H9 (cell line): ENCODE measurements around the gene DLX1. TPM values are rescaled to one million over a fixed set of nuclear protein-coding genes. Genes with fewer than 3 reads are reported as not detected.

ENCODE experiments used
- DNase-seq: peaks from one replicate; pipeline ENCODE4 v3.0.0-alpha.2; 2017
- H2AFZ ChIP-seq: one replicate; pipeline ENCODE4 v1.6.1; 2013; ENCODE audit warnings: mild to moderate bottlenecking, low read length, control low read depth, moderate library complexity
- H2AK5ac ChIP-seq: 2 replicates; pipeline ENCODE4 v1.6.1; 2013; ENCODE audit warnings: low read length, control low read depth, mixed read lengths; ENCODE audit not compliant: insufficient read length
- H2BK120ac ChIP-seq: one replicate; pipeline ENCODE4 v1.6.1; 2013; ENCODE audit warnings: low read depth, mild to moderate bottlenecking, low read length, control low read depth, inconsistent platforms; ENCODE audit not compliant: poor library complexity, severe bottlenecking
- H2BK12ac ChIP-seq: 2 replicates; pipeline ENCODE4 v1.6.1; 2013; ENCODE audit warnings: low read length, control low read depth, mixed read lengths, low read depth; ENCODE audit not compliant: insufficient read length
- H2BK15ac ChIP-seq: 2 replicates; pipeline ENCODE4 v1.6.1; 2013; ENCODE audit warnings: low read depth, low read length, control low read depth
- H2BK20ac ChIP-seq: one replicate; pipeline ENCODE4 v1.6.1; 2013; ENCODE audit warnings: low read depth, mild to moderate bottlenecking, low read length, control low read depth, inconsistent platforms; ENCODE audit not compliant: poor library complexity, severe bottlenecking
- H2BK5ac ChIP-seq: 2 replicates; pipeline ENCODE4 v1.6.1; 2013; ENCODE audit warnings: low read length, control low read depth, mixed read lengths; ENCODE audit not compliant: insufficient read length
- H3K14ac ChIP-seq: 2 replicates; pipeline ENCODE4 v1.6.1; 2013; ENCODE audit warnings: low read length, control low read depth; ENCODE audit not compliant: insufficient read depth
- H3K18ac ChIP-seq: 2 replicates; pipeline ENCODE4 v1.6.1; 2013; ENCODE audit warnings: low read depth, mild to moderate bottlenecking, mixed read lengths, low read length, control low read depth; ENCODE audit not compliant: insufficient read length
- H3K23ac ChIP-seq: 2 replicates; pipeline ENCODE4 v1.6.1; 2013; ENCODE audit warnings: low read length, control low read depth, mixed read lengths, low read depth; ENCODE audit not compliant: insufficient read length
- H3K23me2 ChIP-seq: 2 replicates; pipeline ENCODE4 v1.6.1; 2013; ENCODE audit warnings: low read depth, mild to moderate bottlenecking, mixed read lengths, low read length, control low read depth; ENCODE audit not compliant: insufficient read length, poor library complexity, severe bottlenecking
- H3K27ac ChIP-seq: 2 replicates; pipeline ENCODE4 v1.5.1; 2013; ENCODE audit warnings: low read length, control low read depth, mixed read lengths, low read depth; ENCODE audit not compliant: insufficient read length
- H3K27me3 ChIP-seq: 2 replicates; pipeline ENCODE4 v1.6.1; 2013; ENCODE audit warnings: low read length, control low read depth, inconsistent platforms; ENCODE audit not compliant: insufficient read depth
- H3K4ac ChIP-seq: 2 replicates; pipeline ENCODE4 v1.6.1; 2013; ENCODE audit warnings: low read depth, mild to moderate bottlenecking, control low read depth, inconsistent platforms, low read length, moderate library complexity
- H3K4me1 ChIP-seq: 2 replicates; pipeline ENCODE4 v1.6.1; 2013; ENCODE audit warnings: low read length, control low read depth, inconsistent platforms; ENCODE audit not compliant: insufficient read depth
- H3K4me2 ChIP-seq: 2 replicates; pipeline ENCODE4 v1.6.1; 2013; ENCODE audit warnings: low read length, control low read depth, mixed read lengths; ENCODE audit not compliant: insufficient read length, insufficient read depth
- H3K56ac ChIP-seq: 2 replicates; pipeline ENCODE4 v1.6.1; 2013; ENCODE audit warnings: low read depth, mild to moderate bottlenecking, mixed read lengths, low read length, control low read depth; ENCODE audit not compliant: insufficient read length
- H3K79me1 ChIP-seq: 2 replicates; pipeline ENCODE4 v1.6.1; 2013; ENCODE audit warnings: low read depth, mild to moderate bottlenecking, moderate library complexity, low read length, control low read depth, inconsistent platforms; ENCODE audit not compliant: insufficient read depth, poor library complexity, severe bottlenecking
- H3K79me2 ChIP-seq: 2 replicates; pipeline ENCODE4 v1.6.1; 2013; ENCODE audit warnings: low read length, control low read depth, inconsistent platforms; ENCODE audit not compliant: insufficient read depth
- H3K9ac ChIP-seq: 2 replicates; pipeline ENCODE4 v1.6.1; 2013; ENCODE audit warnings: low read length, control low read depth, mixed read lengths; ENCODE audit not compliant: insufficient read length; ENCODE audit errors: extremely low read depth
- H3K9me3 ChIP-seq: one replicate; pipeline ENCODE4 v1.6.1; 2013; ENCODE audit warnings: low read depth, low read length, inconsistent platforms; ENCODE audit not compliant: control insufficient read depth
- H3T11ph ChIP-seq: one replicate; pipeline ENCODE4 v1.6.1; 2013; ENCODE audit warnings: mild to moderate bottlenecking, low read length, control low read depth, inconsistent platforms
- H4K20me1 ChIP-seq: one replicate; pipeline ENCODE4 v1.6.1; 2013; ENCODE audit not compliant: control insufficient read depth, insufficient read length, insufficient read depth
- H4K5ac ChIP-seq: 2 replicates; pipeline ENCODE4 v1.6.1; 2013; ENCODE audit warnings: low read depth, mild to moderate bottlenecking, mixed read lengths, low read length, control low read depth; ENCODE audit not compliant: insufficient read length
- H4K8ac ChIP-seq: replicated peaks from 2 replicates; pipeline ENCODE4 v1.6.1; 2013; ENCODE audit warnings: low read length, control low read depth, mixed read lengths, low read depth; ENCODE audit not compliant: insufficient read length
- H4K91ac ChIP-seq: 2 replicates; pipeline ENCODE4 v1.6.1; 2013; ENCODE audit warnings: low read depth, mild to moderate bottlenecking, moderate library complexity, mixed read lengths, low read length, control low read depth; ENCODE audit not compliant: insufficient read length
- H3K27ac Mint-ChIP-seq, 3 experiments: 2 replicates in 2 of 3; 3 replicates in 1 of 3; pipeline ENCODE4 v1.8.0; 2020 to 2021; ENCODE audit warnings: mixed read lengths in 3 of 3, mild to moderate bottlenecking in 1 of 3, moderate library complexity in 1 of 3
- H3K27me3 Mint-ChIP-seq: 2 replicates; pipeline ENCODE4 v1.8.0; 2021; ENCODE audit warnings: low read depth, mild to moderate bottlenecking, moderate library complexity, mixed read lengths
- H3K36me3 Mint-ChIP-seq, 3 experiments: 2 replicates in 2 of 3; 3 replicates in 1 of 3; pipeline ENCODE4 v1.8.0; 2020 to 2021; ENCODE audit warnings: low read depth in 3 of 3, mixed read lengths in 3 of 3; ENCODE audit not compliant: insufficient read depth in 1 of 3
- H3K4me1 Mint-ChIP-seq, 2 experiments: 2 replicates each; pipeline ENCODE4 v1.8.0; 2020; ENCODE audit warnings: mixed read lengths in 2 of 2
- H3K4me3 Mint-ChIP-seq, 2 experiments: 2 replicates in 1 of 2; 3 replicates in 1 of 2; pipeline ENCODE4 v1.8.0; 2020 to 2021; ENCODE audit warnings: mild to moderate bottlenecking in 2 of 2, mixed read lengths in 2 of 2, moderate library complexity in 1 of 2
- H3K9me3 Mint-ChIP-seq, 2 experiments: 2 replicates in 1 of 2; 3 replicates in 1 of 2; pipeline ENCODE4 v1.8.0; 2020; ENCODE audit warnings: mild to moderate bottlenecking in 2 of 2, mixed read lengths in 2 of 2, moderate library complexity in 1 of 2
- WGBS: extraction: QIAGEN DNeasy Blood & Tissue Kit; methylation state at CpG from one replicate; pipeline ENCODE4 v1.1.7; 2013; ENCODE audit warnings: missing lambda C conversion rate, low lambda C conversion rate, mixed read lengths; ENCODE audit not compliant: insufficient read length; ENCODE audit errors: extremely low coverage; 5-methylcytosine and 5-hydroxymethylcytosine counted together
- long read RNA-seq: library from polyadenylated mRNA; unstranded; transcript quantifications from one replicate; pipeline ENCODE4 v2.0.0, GENCODE V29; 2020
- total RNA-seq: library from RNA; stranded (reverse); gene quantifications from 2 replicates; pipeline ENCODE4 v1.2.1, GENCODE V29; 2021
- TF ChIP-seq, protein P1 (sequence below): fragments of 200-600 bp; sonication (generic); conservative IDR thresholded peaks from 3 replicates; pipeline ENCODE4 v1.8.0; 2021; ENCODE audit warnings: antibody characterized with exemption, mild to moderate bottlenecking

Gene DLX1
- total RNA-seq, result not detected in 2 replicates
- long read RNA-seq, result 0 reads

DNA sequence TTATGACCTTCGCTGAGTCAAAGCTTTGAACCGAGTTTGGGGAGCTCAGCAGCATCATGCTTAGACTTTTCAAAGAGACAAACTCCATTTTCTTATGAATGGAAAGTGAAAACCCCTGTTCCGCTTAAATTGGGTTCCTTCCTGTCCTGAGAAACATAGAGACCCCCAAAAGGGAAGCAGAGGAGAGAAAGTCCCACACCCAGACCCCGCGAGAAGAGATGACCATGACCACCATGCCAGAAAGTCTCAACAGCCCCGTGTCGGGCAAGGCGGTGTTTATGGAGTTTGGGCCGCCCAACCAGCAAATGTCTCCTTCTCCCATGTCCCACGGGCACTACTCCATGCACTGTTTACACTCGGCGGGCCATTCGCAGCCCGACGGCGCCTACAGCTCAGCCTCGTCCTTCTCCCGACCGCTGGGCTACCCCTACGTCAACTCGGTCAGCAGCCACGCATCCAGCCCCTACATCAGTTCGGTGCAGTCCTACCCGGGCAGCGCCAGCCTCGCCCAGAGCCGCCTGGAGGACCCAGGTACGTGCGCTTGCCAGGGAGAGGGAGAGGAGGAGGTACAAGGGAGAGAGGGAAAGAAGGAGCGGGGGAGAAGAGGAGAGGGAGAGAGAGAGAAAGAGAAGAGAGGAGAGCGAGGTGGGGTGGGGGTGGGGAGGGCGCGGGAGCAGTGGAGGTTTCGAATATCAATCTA, at the start of gene DLX1:
DLX1 (plus strand) TSS at position 48 of the 700 bp plus-strand sequence; CDS start at position 219, 171 bp downstream.
- no peak within 1 kb of the TSS for H3K27ac Mint-ChIP-seq
- no CpG with 5 or more reads among the region's 34 CpGs for WGBS
- Histone ChIP-seq H3K9ac (no peak within 1 kb of the TSS), H3K18ac (no peak within 1 kb of the TSS), H2BK5ac (no peak within 1 kb of the TSS), H4K5ac (no peak within 1 kb of the TSS), H3K4ac (no peak within 1 kb of the TSS), H3K14ac (no peak within 1 kb of the TSS), H3K23me2 (peaks cover 16% of the 10 kb centered on the region), H3T11ph (no peak within 1 kb of the TSS), H2AK5ac (no peak within 1 kb of the TSS), H2AFZ (no peak within 1 kb of the TSS), H3K79me1 (no peaks in the 10 kb centered on the region), H3K56ac (no peak within 1 kb of the TSS), H3K23ac (no peak within 1 kb of the TSS), H2BK20ac (no peak within 1 kb of the TSS), H2BK120ac (no peak within 1 kb of the TSS), H3K4me2 (peak within 1 kb of the TSS; percentile 57), H3K4me1 (peaks cover 2% of the 10 kb centered on the region; the same call in 1 of the 2 replicates), H3K79me2 (no peaks in the 10 kb centered on the region), H2BK15ac (no peak within 1 kb of the TSS), H4K20me1 (no peaks in the 10 kb centered on the region), H3K27ac (no peak within 1 kb of the TSS), H4K8ac (no peak within 1 kb of the TSS), H3K9me3 (no peaks in the 10 kb centered on the region), H4K91ac (no peak within 1 kb of the TSS), H3K27me3 (peaks cover 91% of the 10 kb centered on the region), H2BK12ac (no peak within 1 kb of the TSS)
- DNase-seq, result peak; percentile 74
- H3K36me3 Mint-ChIP-seq, result no peaks in the 10 kb centered on the region; a peak in 2 of 7 replicates
- peaks cover 100% of the 10 kb centered on the region for H3K27me3 Mint-ChIP-seq
- peaks cover 2 to 9% of the 10 kb centered on the region in 2 experiments; a peak in 3 of 5 replicates for H3K9me3 Mint-ChIP-seq
- peak within 1 kb of the TSS; percentile 62 to 95 for H3K4me3 Mint-ChIP-seq
- TF ChIP-seq, protein P1, sequence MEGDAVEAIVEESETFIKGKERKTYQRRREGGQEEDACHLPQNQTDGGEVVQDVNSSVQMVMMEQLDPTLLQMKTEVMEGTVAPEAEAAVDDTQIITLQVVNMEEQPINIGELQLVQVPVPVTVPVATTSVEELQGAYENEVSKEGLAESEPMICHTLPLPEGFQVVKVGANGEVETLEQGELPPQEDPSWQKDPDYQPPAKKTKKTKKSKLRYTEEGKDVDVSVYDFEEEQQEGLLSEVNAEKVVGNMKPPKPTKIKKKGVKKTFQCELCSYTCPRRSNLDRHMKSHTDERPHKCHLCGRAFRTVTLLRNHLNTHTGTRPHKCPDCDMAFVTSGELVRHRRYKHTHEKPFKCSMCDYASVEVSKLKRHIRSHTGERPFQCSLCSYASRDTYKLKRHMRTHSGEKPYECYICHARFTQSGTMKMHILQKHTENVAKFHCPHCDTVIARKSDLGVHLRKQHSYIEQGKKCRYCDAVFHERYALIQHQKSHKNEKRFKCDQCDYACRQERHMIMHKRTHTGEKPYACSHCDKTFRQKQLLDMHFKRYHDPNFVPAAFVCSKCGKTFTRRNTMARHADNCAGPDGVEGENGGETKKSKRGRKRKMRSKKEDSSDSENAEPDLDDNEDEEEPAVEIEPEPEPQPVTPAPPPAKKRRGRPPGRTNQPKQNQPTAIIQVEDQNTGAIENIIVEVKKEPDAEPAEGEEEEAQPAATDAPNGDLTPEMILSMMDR, result no peak
- peaks cover 44 to 68% of the 10 kb centered on the region in 2 experiments for H3K4me1 Mint-ChIP-seq
